ENCODE results near the gene RHBDD2.
"Not testable (repeated sequence)": the region's sequence is repeated elsewhere in the genome, so short reads cannot be mapped to it uniquely, and the experiment has no call there.

Gene RHBDD2

DNA sequence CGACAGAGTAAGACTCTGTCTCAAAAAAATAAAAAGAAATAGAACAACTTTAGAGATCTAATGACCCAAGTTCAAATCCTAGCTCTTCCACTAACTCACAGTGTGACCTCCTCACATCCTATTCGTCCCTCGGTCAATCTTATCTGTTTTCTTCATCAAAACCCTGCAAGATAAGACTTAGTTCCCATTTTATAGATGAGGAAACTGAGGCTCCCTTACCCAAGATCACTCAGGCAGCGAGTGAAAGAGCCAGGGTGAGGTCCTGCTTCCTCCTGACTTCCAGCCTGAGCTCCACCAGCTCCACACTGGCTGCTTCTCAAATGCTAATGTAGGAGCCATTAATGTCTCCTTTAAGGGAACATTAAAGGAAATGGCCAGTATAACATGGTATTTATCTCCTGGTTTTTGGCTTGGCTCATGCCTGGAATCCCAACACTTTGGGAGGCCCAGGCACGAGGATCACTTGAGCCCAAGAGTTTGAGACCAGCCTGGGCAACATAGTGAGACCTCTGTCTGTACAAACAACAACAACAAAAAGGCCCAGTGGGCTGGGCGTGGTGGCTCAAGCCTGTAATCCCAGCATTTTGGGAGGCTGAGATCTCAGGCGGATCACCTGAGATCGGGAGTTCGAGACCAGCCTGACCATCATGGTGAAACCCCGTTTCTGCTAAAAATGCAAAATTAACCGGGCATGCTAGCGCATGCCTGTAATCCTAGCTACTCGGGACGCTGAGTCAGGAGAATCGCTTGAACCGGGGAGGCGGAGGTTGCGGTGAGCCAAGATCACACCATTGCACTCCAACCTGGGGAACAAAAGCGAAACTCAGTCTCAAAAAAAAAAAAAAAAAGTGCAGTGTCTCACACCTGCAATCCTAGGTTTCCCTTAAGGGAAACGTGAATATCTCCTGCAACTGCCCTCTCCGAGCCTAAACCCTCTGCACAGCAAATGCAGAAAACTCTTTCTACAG, 3.4 kb upstream of the RHBDD2 start:
- Histone ChIP-seq H3K36me3 (ENCODE audit: control insufficient read depth, insufficient read depth, low read length) (peaks cover 3% of the 10 kb centered on the region), H3K4me3 (ENCODE audit: insufficient read depth, low read depth, low read length, poor library complexity, severe bottlenecking) (no peak overlapping the region), H3K27me3 (replicated peaks; ENCODE audit: control insufficient read depth, insufficient read depth, low read length, poor library complexity, severe bottlenecking) (no peaks in the 10 kb centered on the region), H3K27ac (ENCODE audit: insufficient read depth, low read length, poor library complexity, severe bottlenecking) (no peak overlapping the region), H3K4me1 (ENCODE audit: control insufficient read depth, insufficient read depth, low read length, poor library complexity, severe bottlenecking) (peaks cover 12% of the 10 kb centered on the region), H3K9me3 (ENCODE audit: control insufficient read depth, low read length) (no peaks in the 10 kb centered on the region)
- no peak for DNase-seq

DNA sequence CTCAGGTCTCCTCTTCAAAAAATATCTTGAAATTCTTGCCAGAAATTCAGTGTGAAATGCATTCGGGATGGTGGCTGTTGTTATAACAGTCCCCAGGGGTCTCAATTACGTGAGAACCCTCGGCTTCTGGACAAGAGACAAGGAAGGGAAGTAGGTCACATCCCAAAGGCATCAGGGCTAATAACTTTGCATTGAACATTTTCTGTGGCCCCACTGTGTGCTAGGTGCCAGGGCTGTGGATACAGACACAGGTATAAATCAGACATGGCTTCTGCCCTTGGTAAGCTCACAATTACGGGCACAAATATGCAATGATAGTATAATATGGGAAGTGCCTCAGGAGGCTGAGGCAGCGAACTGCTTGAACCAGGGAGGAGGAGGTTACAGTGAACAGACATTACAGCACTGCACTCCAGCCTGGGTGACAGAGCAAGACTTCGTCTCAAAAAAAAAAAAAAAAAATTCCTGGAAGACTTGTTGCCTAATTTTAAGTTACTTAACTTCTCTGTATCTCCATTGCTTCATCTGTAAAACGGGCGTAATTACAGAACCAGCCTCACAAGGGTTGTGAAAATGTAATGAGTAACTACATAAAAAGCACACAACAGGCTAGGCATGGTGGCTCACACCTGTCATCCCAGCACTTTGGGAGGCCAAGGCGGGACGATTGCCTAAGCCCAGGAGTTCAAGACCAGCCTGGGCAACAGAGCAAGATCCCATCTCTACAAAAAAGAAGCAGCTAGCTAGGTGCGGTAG, 2.5 kb upstream of the RHBDD2 start:
- Histone ChIP-seq H3K9me3 (ENCODE audit: control insufficient read depth, low read length) (no peaks in the 10 kb centered on the region), H3K4me3 (ENCODE audit: insufficient read depth, low read depth, low read length, poor library complexity, severe bottlenecking) (no peak overlapping the region), H3K27me3 (replicated peaks; ENCODE audit: control insufficient read depth, insufficient read depth, low read length, poor library complexity, severe bottlenecking) (no peaks in the 10 kb centered on the region), H3K36me3 (ENCODE audit: control insufficient read depth, insufficient read depth, low read length) (peaks cover 10% of the 10 kb centered on the region), H3K27ac (ENCODE audit: insufficient read depth, low read length, poor library complexity, severe bottlenecking) (no peak overlapping the region), H3K4me1 (ENCODE audit: control insufficient read depth, insufficient read depth, low read length, poor library complexity, severe bottlenecking) (peaks cover 14% of the 10 kb centered on the region)
- no peak for DNase-seq

DNA sequence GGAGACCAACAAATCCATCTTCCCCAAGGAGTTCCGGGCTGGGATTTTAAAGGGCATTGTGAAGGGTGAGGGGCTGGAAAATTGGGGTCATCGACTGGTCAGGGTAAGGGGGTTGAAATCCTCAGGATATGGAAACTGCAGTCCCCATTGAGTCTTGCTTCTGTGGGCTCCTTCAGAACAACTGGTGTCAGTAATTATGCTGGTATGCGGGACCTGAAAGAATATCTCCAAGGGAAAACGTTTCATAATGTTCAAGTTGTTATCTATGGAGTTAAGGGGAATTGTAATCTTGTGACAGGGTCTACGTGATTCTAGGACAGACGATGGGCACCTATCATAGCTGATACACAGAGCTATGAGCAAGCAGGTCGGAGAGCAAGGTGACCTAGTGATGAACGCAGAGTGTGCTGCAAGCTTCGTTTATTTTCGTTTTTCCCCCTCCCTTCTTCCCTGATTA, 494 bp upstream of the RHBDD2 start:
- H3K36me3 ChIP-seq (ENCODE audit: control insufficient read depth, insufficient read depth, low read length) = peaks cover 26% of the 10 kb centered on the region
- peaks cover 14% of the 10 kb centered on the region for H3K4me1 ChIP-seq (ENCODE audit: control insufficient read depth, insufficient read depth, low read length, poor library complexity, severe bottlenecking)
- H3K27ac ChIP-seq (ENCODE audit: insufficient read depth, low read length, poor library complexity, severe bottlenecking) = peak overlapping the region; percentile 91
- no peak for DNase-seq
- no peaks in the 10 kb centered on the region for H3K27me3 ChIP-seq (replicated peaks; ENCODE audit: control insufficient read depth, insufficient read depth, low read length, poor library complexity, severe bottlenecking)
- peak overlapping the region; percentile 92 for H3K4me3 ChIP-seq (ENCODE audit: insufficient read depth, low read depth, low read length, poor library complexity, severe bottlenecking)
- no peaks in the 10 kb centered on the region for H3K9me3 ChIP-seq (ENCODE audit: control insufficient read depth, low read length)

DNA sequence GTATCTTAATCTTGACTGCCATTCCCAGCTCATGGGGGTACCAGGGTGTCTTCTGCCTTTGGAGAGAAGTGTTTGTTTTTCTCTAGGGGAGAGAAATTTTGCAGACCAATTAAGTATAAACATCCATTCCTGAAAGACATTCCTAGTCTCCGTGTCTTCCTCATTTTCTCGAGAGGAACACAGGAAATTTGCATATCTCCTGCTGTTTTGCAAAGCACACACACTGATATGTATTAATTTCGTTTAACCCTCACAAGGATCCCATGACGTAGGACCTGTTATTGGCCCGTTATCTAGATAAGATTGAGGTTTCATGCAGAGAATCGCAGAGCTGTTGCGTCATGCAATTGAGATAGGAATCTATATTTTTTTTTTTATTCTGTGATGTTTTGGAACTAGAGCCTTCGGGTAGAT, 944 bp downstream of the RHBDD2 start:
- peaks cover 35% of the 10 kb centered on the region for H3K36me3 ChIP-seq (ENCODE audit: control insufficient read depth, insufficient read depth, low read length)
- peak overlapping the region; percentile 92 for H3K4me3 ChIP-seq (ENCODE audit: insufficient read depth, low read depth, low read length, poor library complexity, severe bottlenecking)
- H3K27me3 ChIP-seq (replicated peaks; ENCODE audit: control insufficient read depth, insufficient read depth, low read length, poor library complexity, severe bottlenecking) = no peaks in the 10 kb centered on the region
- peaks cover 14% of the 10 kb centered on the region for H3K4me1 ChIP-seq (ENCODE audit: control insufficient read depth, insufficient read depth, low read length, poor library complexity, severe bottlenecking)
- peak in 2 of 3 donors; percentile 17 to 45 for DNase-seq
- no peaks in the 10 kb centered on the region for H3K9me3 ChIP-seq (ENCODE audit: control insufficient read depth, low read length)
- peak overlapping the region; percentile 91 for H3K27ac ChIP-seq (ENCODE audit: insufficient read depth, low read length, poor library complexity, severe bottlenecking)

DNA sequence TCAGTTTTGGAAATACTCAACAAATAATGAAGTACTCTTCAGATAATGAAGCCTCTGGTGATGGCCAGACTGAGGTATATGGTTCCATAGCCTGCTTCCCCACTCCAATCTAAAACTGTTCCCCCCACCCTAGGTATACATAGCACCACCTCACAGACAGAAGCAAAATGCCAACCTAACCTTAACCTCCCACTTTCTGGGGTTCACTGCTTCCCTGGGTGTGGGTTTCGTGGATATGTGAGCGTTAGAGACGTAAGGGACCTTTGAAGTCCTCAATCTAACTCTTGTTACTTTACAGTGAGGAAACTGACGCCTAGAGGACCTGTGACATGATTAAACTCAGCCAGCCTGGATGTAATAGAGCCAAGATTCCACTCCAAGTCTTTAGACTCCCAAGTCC, 1.4 kb downstream of the RHBDD2 start:
- H3K27ac ChIP-seq (ENCODE audit: insufficient read depth, low read length, poor library complexity, severe bottlenecking) = peak overlapping the region; percentile 91

DNA sequence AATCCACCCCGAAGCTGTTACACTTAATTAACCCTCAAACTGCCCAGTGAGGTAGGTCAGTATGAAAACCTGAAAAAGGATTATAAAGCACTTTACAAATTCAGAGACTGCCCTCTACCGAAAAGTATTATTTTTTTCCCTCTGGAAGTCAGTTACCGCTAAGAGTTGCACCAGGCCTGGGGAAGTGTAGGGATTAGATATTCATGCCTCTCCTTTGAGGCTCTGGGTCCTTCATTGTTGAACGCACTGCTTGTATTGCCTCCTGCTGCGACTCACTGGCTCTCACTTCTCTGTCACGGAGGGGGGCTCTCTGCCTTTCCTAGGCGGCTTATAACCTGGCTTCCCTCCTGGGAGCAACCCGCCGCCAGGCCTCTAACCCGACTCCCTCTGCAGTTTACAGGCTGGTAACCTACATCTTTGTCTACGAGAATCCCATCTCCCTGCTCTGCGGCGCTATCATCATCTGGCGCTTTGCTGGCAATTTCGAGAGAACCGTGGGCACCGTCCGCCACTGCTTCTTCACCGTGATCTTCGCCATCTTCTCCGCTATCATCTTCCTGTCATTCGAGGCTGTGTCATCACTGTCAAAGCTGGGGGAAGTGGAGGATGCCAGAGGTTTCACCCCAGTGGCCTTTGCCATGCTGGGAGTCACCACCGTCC, 2.7 kb downstream of the RHBDD2 start:
- H3K27me3 ChIP-seq (replicated peaks; ENCODE audit: control insufficient read depth, insufficient read depth, low read length, poor library complexity, severe bottlenecking) = no peaks in the 10 kb centered on the region
- H3K36me3 ChIP-seq (ENCODE audit: control insufficient read depth, insufficient read depth, low read length) = peaks cover 49% of the 10 kb centered on the region
- H3K9me3 ChIP-seq (ENCODE audit: control insufficient read depth, low read length) = no peaks in the 10 kb centered on the region
- peaks cover 14% of the 10 kb centered on the region for H3K4me1 ChIP-seq (ENCODE audit: control insufficient read depth, insufficient read depth, low read length, poor library complexity, severe bottlenecking)
- DNase-seq = no peak
- H3K4me3 ChIP-seq (ENCODE audit: insufficient read depth, low read depth, low read length, poor library complexity, severe bottlenecking) = no peak overlapping the region
- no peak overlapping the region for H3K27ac ChIP-seq (ENCODE audit: insufficient read depth, low read length, poor library complexity, severe bottlenecking)

More for the DNA sequence above, 1.4 kb downstream of the RHBDD2 start:
- H3K9me3 ChIP-seq (ENCODE audit: control insufficient read depth, low read length) = no peaks in the 10 kb centered on the region
- DNase-seq = no peak
- no peaks in the 10 kb centered on the region for H3K27me3 ChIP-seq (replicated peaks; ENCODE audit: control insufficient read depth, insufficient read depth, low read length, poor library complexity, severe bottlenecking)
- H3K4me1 ChIP-seq (ENCODE audit: control insufficient read depth, insufficient read depth, low read length, poor library complexity, severe bottlenecking) = peaks cover 14% of the 10 kb centered on the region
- no peak overlapping the region for H3K4me3 ChIP-seq (ENCODE audit: insufficient read depth, low read depth, low read length, poor library complexity, severe bottlenecking)
- H3K36me3 ChIP-seq (ENCODE audit: control insufficient read depth, insufficient read depth, low read length) = peaks cover 39% of the 10 kb centered on the region

DNA sequence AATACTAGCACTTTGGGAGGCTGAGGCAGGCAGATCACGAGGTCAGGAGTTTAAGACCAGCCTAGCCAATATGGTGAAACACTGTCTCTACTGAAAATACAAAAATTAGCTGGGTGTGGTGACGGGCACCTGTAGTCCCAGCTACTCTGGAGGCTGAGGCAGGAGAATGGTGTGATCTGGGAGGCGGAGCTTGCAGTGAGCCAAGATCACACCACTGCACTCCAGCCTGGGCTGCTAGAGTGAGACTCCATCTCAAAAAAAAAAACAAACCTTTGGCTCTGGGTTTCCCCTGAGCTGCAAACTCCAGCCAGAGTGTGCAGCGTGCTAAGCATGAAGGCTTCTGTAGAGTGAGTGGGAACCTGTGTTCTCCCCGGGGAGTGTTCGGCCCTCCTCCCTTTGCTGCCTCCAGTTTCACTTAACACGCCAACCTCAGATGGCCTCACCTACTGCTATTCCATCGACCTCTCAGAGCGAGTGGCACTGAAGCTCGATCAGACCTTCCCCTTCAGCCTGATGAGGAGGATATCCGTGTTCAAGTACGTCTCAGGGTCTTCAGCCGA, 4.5 kb downstream of the RHBDD2 start:
- not testable (repeated sequence) for H3K27me3 ChIP-seq (replicated peaks; ENCODE audit: control insufficient read depth, insufficient read depth, low read length, poor library complexity, severe bottlenecking); DNase-seq; H3K27ac ChIP-seq (ENCODE audit: insufficient read depth, low read length, poor library complexity, severe bottlenecking); H3K4me3 ChIP-seq (ENCODE audit: insufficient read depth, low read depth, low read length, poor library complexity, severe bottlenecking); H3K9me3 ChIP-seq (ENCODE audit: control insufficient read depth, low read length)
- Histone ChIP-seq H3K4me1 (ENCODE audit: control insufficient read depth, insufficient read depth, low read length, poor library complexity, severe bottlenecking) (peaks cover 11% of the 10 kb centered on the region), H3K36me3 (ENCODE audit: control insufficient read depth, insufficient read depth, low read length) (peaks cover 58% of the 10 kb centered on the region)

DNA sequence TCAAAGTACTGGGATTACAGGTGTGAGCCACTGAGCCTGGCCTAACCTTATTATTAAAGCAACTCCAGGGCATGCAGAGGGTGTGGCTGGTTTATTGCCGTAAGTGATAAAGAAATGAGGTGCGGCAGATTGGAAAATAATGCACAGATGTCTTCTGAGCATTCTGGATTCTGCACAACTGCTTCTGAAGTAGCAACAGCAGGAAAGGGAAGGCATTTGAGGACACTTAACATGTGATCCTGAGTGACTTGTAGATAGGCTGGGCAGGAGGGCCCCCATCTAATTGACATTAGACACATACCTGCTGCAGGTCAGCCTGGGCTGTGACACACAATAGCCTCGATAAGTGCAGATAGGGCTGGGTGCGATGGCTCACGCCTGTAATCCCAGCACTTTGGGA, 5.6 kb downstream of the RHBDD2 start:
- Histone ChIP-seq H3K4me1 (ENCODE audit: control insufficient read depth, insufficient read depth, low read length, poor library complexity, severe bottlenecking) (peaks cover 8% of the 10 kb centered on the region), H3K27ac (ENCODE audit: insufficient read depth, low read length, poor library complexity, severe bottlenecking) (no peak overlapping the region), H3K4me3 (ENCODE audit: insufficient read depth, low read depth, low read length, poor library complexity, severe bottlenecking) (no peak overlapping the region), H3K27me3 (replicated peaks; ENCODE audit: control insufficient read depth, insufficient read depth, low read length, poor library complexity, severe bottlenecking) (no peaks in the 10 kb centered on the region), H3K36me3 (ENCODE audit: control insufficient read depth, insufficient read depth, low read length) (peaks cover 68% of the 10 kb centered on the region), H3K9me3 (ENCODE audit: control insufficient read depth, low read length) (no peaks in the 10 kb centered on the region)
- DNase-seq = no peak

DNA sequence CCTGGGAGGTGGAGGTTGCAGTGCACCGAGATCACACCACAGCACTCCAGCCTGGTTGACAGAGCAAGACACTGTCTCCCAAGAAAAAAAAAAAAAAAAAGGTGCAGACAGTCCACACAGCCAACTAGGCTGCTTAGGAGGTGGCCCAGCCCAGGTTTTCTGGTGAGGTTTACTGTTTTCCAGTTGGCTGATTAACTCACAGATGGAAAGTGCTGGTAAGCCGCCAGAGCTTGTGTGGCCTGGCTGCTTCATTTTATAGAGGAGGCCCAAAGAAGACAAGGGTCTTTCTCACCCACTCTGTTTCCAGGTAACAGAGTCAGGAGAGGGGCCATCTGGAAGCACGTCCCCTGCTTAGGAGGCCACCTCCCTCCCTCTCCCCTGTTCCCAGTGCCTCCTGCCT, 6.2 kb downstream of the RHBDD2 start:
- Histone ChIP-seq H3K27me3 (replicated peaks; ENCODE audit: control insufficient read depth, insufficient read depth, low read length, poor library complexity, severe bottlenecking) (no peaks in the 10 kb centered on the region), H3K27ac (ENCODE audit: insufficient read depth, low read length, poor library complexity, severe bottlenecking) (no peak overlapping the region), H3K36me3 (ENCODE audit: control insufficient read depth, insufficient read depth, low read length) (peaks cover 68% of the 10 kb centered on the region), H3K4me3 (ENCODE audit: insufficient read depth, low read depth, low read length, poor library complexity, severe bottlenecking) (no peak overlapping the region), H3K9me3 (ENCODE audit: control insufficient read depth, low read length) (no peaks in the 10 kb centered on the region), H3K4me1 (ENCODE audit: control insufficient read depth, insufficient read depth, low read length, poor library complexity, severe bottlenecking) (peaks cover 5% of the 10 kb centered on the region)
- DNase-seq = no peak
